HG02885 (cell line): ENCODE results near the gene LHX4.
A peak's percentile ranks its signal among the peaks of the same experiment; 100 is the strongest.

Source experiments
- ATAC-seq: cut with Tn5 transposase; IDR thresholded peaks from one replicate; pipeline ENCODE4 v1.9.1; 2021; ENCODE audit warnings: mild to moderate bottlenecking; ENCODE audit not compliant: unreplicated experiment, poor library complexity

LHX4 gene

GRCh38 chr1:180239145-180240096 is 9.4 kb downstream of the LHX4 start:
- ATAC-seq = no peak

- no peak for ATAC-seq
These were observed 11.9 kb downstream of the LHX4 start for GRCh38 chr1:180241716-180242544.

- ATAC-seq = no peak
These were observed 13.6 kb downstream of the LHX4 start for GRCh38 chr1:180243517-180244221.

GRCh38 chr1:180244840-180245239 is 14.8 kb downstream of the LHX4 start:
- ATAC-seq = no peak

- ATAC-seq = no peak
These were observed 16.5 kb downstream of the LHX4 start for GRCh38 chr1:180246579-180246978.

- ATAC-seq = no peak
These were observed 17.0 kb downstream of the LHX4 start for GRCh38 chr1:180247061-180247460.

GRCh38 chr1:180247580-180247979 is 17.5 kb downstream of the LHX4 start:
- no peak for ATAC-seq

GRCh38 chr1:180248176-180248575 is 18.1 kb downstream of the LHX4 start:
- ATAC-seq = no peak

GRCh38 chr1:180248731-180249681 is 18.9 kb downstream of the LHX4 start:
- ATAC-seq = no peak

- no peak for ATAC-seq
These were observed 19.8 kb downstream of the LHX4 start for GRCh38 chr1:180249725-180250498.

GRCh38 chr1:180250499-180250770 is 20.4 kb downstream of the LHX4 start:
- ATAC-seq = no peak

GRCh38 chr1:180250883-180251509 is 20.9 kb downstream of the LHX4 start:
- ATAC-seq = no peak

GRCh38 chr1:180251526-180252305 is 21.7 kb downstream of the LHX4 start:
- no peak for ATAC-seq

- peak; percentile 76 for ATAC-seq
These were observed 22.8 kb downstream of the LHX4 start for GRCh38 chr1:180252638-180253536.

- no peak for ATAC-seq
These were observed 23.8 kb downstream of the LHX4 start for GRCh38 chr1:180253585-180254495.

- no peak for ATAC-seq
These were observed 24.4 kb downstream of the LHX4 start for GRCh38 chr1:180254496-180254819.
